Measurements from ENCODE around the gene CYP27B1. TPM values are rescaled to one million over a fixed set of nuclear protein-coding genes. Genes with fewer than 3 reads are reported as not detected.

Gene CYP27B1
- total and polyA plus RNA-seq, 2 donors (not counting 3 experiments of a cell fraction or from before 2014, with no cell fraction given), result 0.62 to 2.7 TPM

GRCh38 chr12:57713209-57713608, 53.7 kb downstream of the CYP27B1 start:
- POLR2A ChIA-PET, result no interaction called here
- FAIRE-seq, result no peak
- no peaks in the 10 kb centered on the region for H3K27me3 ChIP-seq (ENCODE audit: control insufficient read depth in 2 of 2, insufficient read depth in 2 of 2, low read length in 2 of 2)
- no peak overlapping the region for H3K9ac ChIP-seq (replicated peaks; ENCODE audit: extremely low read depth, insufficient read depth, low read length)
- intact Hi-C loops (cut with micrococcal nuclease) (no loop called here), dilution Hi-C loops (cut with MboI; ENCODE audit: extremely low pct_ligation_motif_present, low sequenced_read_pairs) (no loop called here)
- no peak overlapping the region for H2AFZ ChIP-seq (ENCODE audit: low read depth, low read length)
- no peaks in the 10 kb centered on the region for H3K9me1 ChIP-seq (replicated peaks; ENCODE audit: control insufficient read depth, extremely low read depth, insufficient read depth, low read length)
- H3K79me2 ChIP-seq (ENCODE audit: control insufficient read depth, insufficient read depth, low read length), result no peaks in the 10 kb centered on the region
- no peaks in the 10 kb centered on the region for H3K9me3 ChIP-seq (replicated peaks; ENCODE audit: control insufficient read depth, insufficient read depth, low read length)
- DNase-seq (ENCODE audit: low read depth, low spot score), result no peak
- H3K27ac ChIP-seq (ENCODE audit: insufficient read depth, low read depth, low read length), result no peak overlapping the region
- no peaks in the 10 kb centered on the region for H3K4me1 ChIP-seq (ENCODE audit: control insufficient read depth, extremely low read depth, insufficient read depth, low read length)
- no peaks in the 10 kb centered on the region for H4K20me1 ChIP-seq (replicated peaks; ENCODE audit: control insufficient read depth, extremely low read depth, insufficient read depth, low read length)
- CTCF ChIA-PET, result interaction anchor here (1.7 kb wide), 1 partner anchor 12 kb away, joined by 8 read pairs; no protein-coding TSS in a partner anchor
- H3K4me2 ChIP-seq (ENCODE audit: insufficient read depth, low read length), result no peak overlapping the region
- H3K4me3 ChIP-seq (replicated peaks in 1 of 3; ENCODE audit: insufficient read depth in 1 of 3, low read depth in 1 of 3, low read length in 3 of 3), result no peak overlapping the region
- BruUV-seq (replicated peaks), result no TSS peak
- peaks cover 0 to 25% of the 10 kb centered on the region in 2 experiments for H3K36me3 ChIP-seq (ENCODE audit: control insufficient read depth in 2 of 2, extremely low read depth in 1 of 2, insufficient read depth in 2 of 2, low read length in 2 of 2)
- no peak for TF ChIP-seq MYC (IDR thresholded peaks at IDR 0.05; ENCODE audit: low read depth, low read length)
- TF ChIP-seq GATA2 (IDR thresholded peaks at IDR 0.05; ENCODE audit: insufficient read depth, insufficient read length, low read depth, low read length), result no peak
- TF ChIP-seq POLR2AphosphoS5 (IDR thresholded peaks at IDR 0.05; ENCODE audit: insufficient read depth, low read depth, low read length), result no peak
- TF ChIP-seq EZH2 (IDR thresholded peaks at IDR 0.05; ENCODE audit: borderline replicate concordance, low read depth, low read length, severe bottlenecking), result no peak
- no peak for TF ChIP-seq CTCF (IDR thresholded peaks at IDR 0.05; ENCODE audit: extremely low read depth in 1 of 2, insufficient read depth in 1 of 2, low read depth in 1 of 2, low read length in 2 of 2)
- TF ChIP-seq POLR2A (IDR thresholded peaks at IDR 0.05; ENCODE audit: low read depth, low read length), result no peak

- intact Hi-C loops (cut with micrococcal nuclease), result no loop called here
- DNase-seq (ENCODE audit: low read depth, low spot score) (no peak), FAIRE-seq (no peak)
- ChIA-PET POLR2A (no interaction called here), CTCF (interaction anchor here (1.3 to 1.7 kb wide), 2 partner anchors 13 to 129 kb away, joined by 4 to 8 read pairs; no protein-coding TSS in a partner anchor)
- Histone ChIP-seq H3K9me3 (replicated peaks; ENCODE audit: control insufficient read depth, insufficient read depth, low read length) (no peaks in the 10 kb centered on the region), H3K4me2 (ENCODE audit: insufficient read depth, low read length) (no peak overlapping the region), H3K27ac (ENCODE audit: insufficient read depth, low read depth, low read length) (no peak overlapping the region), H3K9ac (replicated peaks; ENCODE audit: extremely low read depth, insufficient read depth, low read length) (no peak overlapping the region), H3K27me3 (ENCODE audit: control insufficient read depth in 2 of 2, insufficient read depth in 2 of 2, low read length in 2 of 2) (no peaks in the 10 kb centered on the region), H3K4me1 (ENCODE audit: control insufficient read depth, extremely low read depth, insufficient read depth, low read length) (no peaks in the 10 kb centered on the region), H3K36me3 (ENCODE audit: control insufficient read depth in 2 of 2, extremely low read depth in 1 of 2, insufficient read depth in 2 of 2, low read length in 2 of 2) (peaks cover 0 to 20% of the 10 kb centered on the region in 2 experiments), H4K20me1 (replicated peaks; ENCODE audit: control insufficient read depth, extremely low read depth, insufficient read depth, low read length) (no peaks in the 10 kb centered on the region), H3K4me3 (replicated peaks in 1 of 3; ENCODE audit: insufficient read depth in 1 of 3, low read depth in 1 of 3, low read length in 3 of 3) (no peak overlapping the region), H3K79me2 (ENCODE audit: control insufficient read depth, insufficient read depth, low read length) (no peaks in the 10 kb centered on the region), H3K9me1 (replicated peaks; ENCODE audit: control insufficient read depth, extremely low read depth, insufficient read depth, low read length) (no peaks in the 10 kb centered on the region), H2AFZ (ENCODE audit: low read depth, low read length) (no peak overlapping the region)
- no TSS peak for BruUV-seq (replicated peaks)
- TF ChIP-seq CTCF (IDR thresholded peaks at IDR 0.05; ENCODE audit: extremely low read depth in 1 of 2, insufficient read depth in 1 of 2, low read depth in 1 of 2, low read length in 2 of 2) (no peak), EZH2 (IDR thresholded peaks at IDR 0.05; ENCODE audit: borderline replicate concordance, low read depth, low read length, severe bottlenecking) (no peak), POLR2AphosphoS5 (IDR thresholded peaks at IDR 0.05; ENCODE audit: insufficient read depth, low read depth, low read length) (no peak), MYC (IDR thresholded peaks at IDR 0.05; ENCODE audit: low read depth, low read length) (no peak), JUN (IDR thresholded peaks at IDR 0.05; ENCODE audit: borderline replicate concordance, insufficient read depth, insufficient read length, low read depth) (no peak), FOS (IDR thresholded peaks at IDR 0.05; ENCODE audit: borderline replicate concordance, insufficient read depth, low read length) (no peak), POLR2A (IDR thresholded peaks at IDR 0.05; ENCODE audit: low read depth, low read length) (no peak), MAX (IDR thresholded peaks at IDR 0.05; ENCODE audit: insufficient read depth, insufficient read length) (no peak), GATA2 (IDR thresholded peaks at IDR 0.05; ENCODE audit: insufficient read depth, insufficient read length, low read depth, low read length) (no peak)
- dilution Hi-C loops (cut with MboI; ENCODE audit: extremely low pct_ligation_motif_present, low sequenced_read_pairs), result no loop called here
Measured at GRCh38 chr12:57712701-57713100, 54.2 kb downstream of the CYP27B1 start.

Measured in endothelial cell of umbilical vein (primary cell).